ENCODE measurements around the gene VSIR. TPM values are rescaled to one million over a fixed set of nuclear protein-coding genes. Genes with fewer than 3 reads are reported as not detected.

Gene VSIR
- total RNA-seq, 1 experiment from 2014 or later, result 17.1 TPM

GRCh38 chr10:71713135-71714030, 59.9 kb downstream of the VSIR start:
- DNase-seq (ENCODE audit: low read depth), result peak; percentile 52

DNA sequence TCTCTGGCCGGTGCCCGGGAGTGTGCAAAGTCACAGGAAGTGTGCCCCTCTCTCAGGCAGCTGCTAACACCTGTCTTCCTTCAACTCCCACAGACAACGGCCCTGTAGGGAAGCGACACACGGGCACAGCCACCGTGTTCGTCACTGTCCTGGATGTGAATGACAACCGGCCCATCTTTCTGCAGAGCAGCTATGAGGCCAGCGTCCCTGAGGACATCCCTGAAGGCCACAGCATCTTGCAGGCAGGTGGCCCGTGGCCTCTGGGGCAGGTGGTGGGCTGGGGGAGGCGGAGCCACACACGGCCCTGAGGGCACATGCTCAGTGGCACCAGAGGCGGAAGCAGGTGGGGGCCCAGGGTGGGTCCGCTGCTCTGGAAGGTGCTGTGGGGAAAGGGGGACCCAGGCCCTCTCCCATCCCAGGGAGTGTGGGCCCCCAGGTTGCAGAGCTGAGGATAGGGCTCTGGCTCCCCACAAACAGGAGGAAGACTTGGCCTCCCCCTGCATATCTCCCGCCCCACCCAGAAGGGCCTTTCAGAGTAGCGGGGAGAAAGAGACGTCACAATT, 60.7 kb downstream of the VSIR start:
- DNase-seq (ENCODE audit: low read depth), result no peak

DNA sequence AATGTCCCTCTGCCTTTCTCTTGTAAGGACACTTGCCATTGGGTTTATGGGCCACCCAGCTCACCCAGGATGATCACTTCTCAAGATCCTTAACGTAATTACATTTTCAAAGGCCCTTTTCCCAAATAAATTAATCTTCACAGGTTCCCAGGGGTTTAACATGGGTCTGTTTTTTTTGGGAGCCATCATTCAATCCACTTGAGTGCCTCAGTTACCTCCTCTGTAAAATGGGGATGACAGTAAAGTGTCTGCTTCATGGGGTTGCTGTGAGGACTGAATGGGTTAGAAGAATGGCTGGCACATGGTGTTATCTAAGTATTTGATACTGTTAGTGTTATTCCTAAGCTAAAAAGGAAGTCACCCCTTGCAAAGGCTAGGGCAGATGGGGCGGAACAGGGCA, 61.1 kb downstream of the VSIR start:
- DNase-seq (ENCODE audit: low read depth), result no peak

- DNase-seq (ENCODE audit: low read depth), result no peak
Observed at GRCh38 chr10:71711052-71711623, 62.2 kb downstream of the VSIR start.

DNA sequence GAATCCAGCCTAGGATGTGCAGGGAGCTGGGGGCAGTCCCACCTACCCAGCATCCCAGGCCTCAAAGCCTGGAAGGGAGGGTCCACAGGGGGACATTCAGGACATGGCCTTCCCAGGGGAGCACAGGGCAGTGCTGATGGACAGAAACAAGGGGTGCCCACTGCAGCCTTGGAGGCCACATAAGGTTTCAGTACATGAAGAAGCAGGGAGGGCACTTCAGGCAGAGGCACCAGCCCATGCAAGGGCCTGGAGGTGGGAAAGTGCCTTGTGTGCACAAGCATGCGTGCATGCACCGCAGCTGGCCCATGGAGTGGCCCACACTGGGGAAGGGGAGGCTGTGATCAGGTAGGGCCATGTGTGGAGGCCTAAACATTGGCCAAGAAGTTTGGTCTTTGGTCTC, 62.8 kb downstream of the VSIR start:
- no peak for DNase-seq (ENCODE audit: low read depth)

- DNase-seq (ENCODE audit: low read depth), result no peak
Observed at GRCh38 chr10:71708897-71709882, 64.1 kb downstream of the VSIR start.

- DNase-seq (ENCODE audit: low read depth), result no peak
Observed at GRCh38 chr10:71708301-71708703, 65.0 kb downstream of the VSIR start.

DNA sequence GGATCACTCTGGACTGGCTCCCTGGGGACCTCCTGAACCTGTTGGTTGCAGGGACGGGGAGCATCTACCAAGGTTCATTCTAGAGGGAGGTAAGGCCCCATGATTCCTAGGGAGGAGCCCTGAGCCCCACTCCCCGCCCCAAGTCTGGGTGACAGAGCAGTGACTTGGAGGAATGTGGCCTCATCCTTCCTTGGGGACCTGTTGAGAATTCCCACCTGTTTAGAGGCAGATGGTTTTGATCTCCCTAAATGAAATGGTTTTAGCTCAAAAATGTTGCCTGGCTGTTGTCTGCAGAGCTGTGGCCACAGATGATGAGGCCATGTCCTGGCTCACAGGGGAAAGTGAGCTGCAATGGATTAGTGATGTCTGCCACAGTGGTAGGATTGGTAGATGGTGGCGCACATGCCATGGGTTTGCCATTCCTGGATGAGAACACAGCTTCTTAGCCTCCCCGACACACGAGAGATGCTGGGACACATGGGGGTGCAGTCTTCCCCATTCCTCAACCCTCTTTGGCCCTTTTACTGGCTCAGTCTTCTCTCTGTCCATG, 66.0 kb downstream of the VSIR start:
- no peak for DNase-seq (ENCODE audit: low read depth)

DNA sequence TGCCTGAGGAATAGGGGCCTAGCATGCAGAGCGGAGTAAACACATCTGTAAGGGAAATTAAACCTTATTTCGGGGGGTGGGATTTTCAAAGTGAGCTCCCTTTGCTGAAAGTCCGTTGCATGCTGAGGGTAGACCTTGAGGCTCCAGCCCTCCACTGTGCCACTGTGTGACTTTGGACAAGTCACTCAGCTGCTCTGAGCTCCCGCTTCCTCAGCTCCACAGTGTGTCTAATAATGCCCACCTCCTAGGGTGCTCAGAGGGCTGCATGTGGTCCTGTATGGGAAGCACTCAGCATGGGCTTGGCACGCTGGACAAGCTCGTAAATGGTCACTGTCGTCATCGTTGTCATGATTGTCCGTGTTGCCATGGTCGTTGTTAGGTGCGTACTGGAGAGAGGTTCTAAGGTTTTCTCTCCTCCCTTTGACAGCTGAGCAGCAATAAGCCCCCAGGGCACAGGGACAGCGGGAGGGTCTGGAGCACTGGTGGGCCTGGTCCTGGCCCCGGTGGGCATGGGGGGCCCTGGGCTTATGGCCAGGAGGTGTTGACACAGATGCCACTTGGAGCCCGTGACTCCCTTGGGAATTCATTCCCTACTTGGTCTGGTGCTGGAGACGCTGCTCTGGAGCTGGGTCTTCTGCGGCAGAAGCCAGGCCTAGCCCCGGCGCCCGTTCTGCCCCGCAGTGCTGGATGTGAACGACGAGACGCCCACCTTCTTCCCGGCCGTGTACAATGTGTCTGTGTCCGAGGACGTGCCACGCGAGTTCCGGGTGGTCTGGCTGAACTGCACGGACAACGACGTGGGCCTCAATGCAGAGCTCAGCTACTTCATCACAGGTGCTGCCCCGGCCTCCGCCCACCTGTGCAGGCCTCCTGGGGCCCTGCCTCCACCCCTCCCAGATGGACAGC, 66.9 kb downstream of the VSIR start:
- DNase-seq (ENCODE audit: low read depth), result peak; percentile 29

GRCh38 chr10:71705582-71705981, 67.7 kb downstream of the VSIR start:
- no peak for DNase-seq (ENCODE audit: low read depth)

DNA sequence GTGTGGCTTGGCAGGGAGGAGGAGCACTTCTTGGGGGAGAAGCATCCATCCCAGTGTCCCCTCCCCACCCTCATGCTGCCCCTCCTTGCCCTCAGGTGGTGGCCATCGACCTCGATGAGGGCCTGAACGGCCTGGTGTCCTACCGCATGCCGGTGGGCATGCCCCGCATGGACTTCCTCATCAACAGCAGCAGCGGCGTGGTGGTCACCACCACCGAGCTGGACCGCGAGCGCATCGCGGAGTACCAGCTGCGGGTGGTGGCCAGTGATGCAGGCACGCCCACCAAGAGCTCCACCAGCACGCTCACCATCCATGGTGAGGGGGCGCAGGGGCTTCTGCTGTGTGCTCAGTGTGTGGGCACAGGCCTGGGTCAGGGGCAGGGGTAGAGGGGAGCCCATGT, 68.5 kb downstream of the VSIR start:
- no peak for DNase-seq (ENCODE audit: low read depth)

DNA sequence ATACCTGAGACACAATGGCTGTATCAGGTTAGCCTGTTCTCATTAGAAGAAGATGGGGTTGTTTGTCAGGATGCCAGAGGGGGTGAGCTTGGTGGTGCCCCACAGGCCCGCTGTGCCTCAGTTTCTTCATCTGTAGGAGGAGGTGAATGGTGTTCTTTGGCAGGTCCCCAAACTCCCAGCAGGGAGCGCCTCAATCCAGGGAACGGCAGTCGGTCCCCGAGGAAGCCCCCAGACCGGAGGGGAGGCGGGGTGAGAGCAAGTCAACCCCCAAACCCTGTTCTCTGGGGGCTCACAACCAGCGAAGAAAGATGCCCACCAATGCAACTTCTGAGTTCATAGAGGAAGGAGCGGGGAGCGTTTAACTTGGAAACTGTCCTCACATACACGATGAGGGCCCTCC, 69.7 kb downstream of the VSIR start:
- no peak for DNase-seq (ENCODE audit: low read depth)

DNA sequence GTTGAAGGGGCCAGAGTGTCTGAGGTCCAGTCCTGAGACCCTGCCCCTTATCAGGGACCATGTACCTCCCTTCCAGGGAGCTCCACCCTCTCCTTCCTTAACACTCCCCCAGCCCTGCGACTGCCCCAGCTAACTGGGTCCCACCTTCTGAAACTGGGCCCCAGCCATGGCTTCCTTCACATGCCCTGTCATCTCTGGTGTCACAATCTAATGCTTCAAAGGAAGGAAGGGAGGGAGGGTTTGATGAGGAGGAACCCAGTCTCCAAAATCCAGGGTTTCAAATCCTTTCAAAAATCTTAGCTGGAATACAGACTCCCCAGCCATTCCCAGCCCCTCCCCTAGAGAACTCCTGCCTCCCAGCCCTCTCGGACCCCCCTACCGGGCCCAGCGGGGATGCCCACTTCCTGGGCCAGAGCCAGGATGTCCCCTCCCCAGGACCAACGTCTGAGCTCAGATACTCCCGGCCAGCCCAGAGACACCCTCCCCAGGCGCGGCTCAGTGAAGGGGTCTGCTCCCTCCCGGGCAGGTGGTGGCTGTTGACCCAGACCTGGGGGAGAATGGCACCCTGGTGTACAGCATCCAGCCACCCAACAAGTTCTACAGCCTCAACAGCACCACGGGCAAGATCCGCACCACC, 71.7 kb downstream of the VSIR start:
- DNase-seq (ENCODE audit: low read depth), result no peak

- DNase-seq (ENCODE audit: low read depth), result no peak
Observed at GRCh38 chr10:71700731-71701368, 72.5 kb downstream of the VSIR start.

- no peak for DNase-seq (ENCODE audit: low read depth)
Observed at GRCh38 chr10:71698737-71699136, 74.6 kb downstream of the VSIR start.

- no peak for DNase-seq (ENCODE audit: low read depth)
Observed at GRCh38 chr10:71697938-71698709, 75.2 kb downstream of the VSIR start.
